DMS53 treated with DMSO at 0.1 percent for 48 hours (cell line): ENCODE measurements around the gene DIRAS3.

Source experiments
- DNase-seq: peaks from one replicate; lab custom pipeline; 2025; ENCODE audit not compliant: unreplicated experiment; lab: John Stamatoyannopoulos, UW

The DIRAS3 gene

GRCh38 chr1:68049941-68050878 is at the start of gene DIRAS3:
Gene DIRAS3, minus strand, starts transcription at chr1:68050627. Its CDS starts 3,330 bp downstream, at chr1:68047297.
- DNase-seq: no peak

- DNase-seq: no peak
These were observed 43.3 kb upstream of the DIRAS3 start for GRCh38 chr1:68093737-68094136.

GRCh38 chr1:68087184-68087583 is 36.8 kb upstream of the DIRAS3 start:
- no peak for DNase-seq

- DNase-seq: no peak
These were observed 35.3 kb upstream of the DIRAS3 start for GRCh38 chr1:68085752-68086151.

- DNase-seq: no peak
These were observed 33.3 kb upstream of the DIRAS3 start for GRCh38 chr1:68083686-68084085.

GRCh38 chr1:68081775-68082283 is 31.4 kb upstream of the DIRAS3 start:
- DNase-seq: no peak

GRCh38 chr1:68078647-68079046 is 28.2 kb upstream of the DIRAS3 start:
- no peak for DNase-seq

- DNase-seq: no peak
These were observed 24.0 kb upstream of the DIRAS3 start for GRCh38 chr1:68074472-68074871.

GRCh38 chr1:68065766-68066165 is 15.3 kb upstream of the DIRAS3 start:
- no peak for DNase-seq

GRCh38 chr1:68058053-68058452 is 7.6 kb upstream of the DIRAS3 start:
- DNase-seq: peak; percentile 32

GRCh38 chr1:68057564-68057963 is 7.1 kb upstream of the DIRAS3 start:
- no peak for DNase-seq

- DNase-seq: no peak
These were observed 6.6 kb upstream of the DIRAS3 start for GRCh38 chr1:68057050-68057449.

- no peak for DNase-seq
These were observed 1.0 kb upstream of the DIRAS3 start for GRCh38 chr1:68051475-68051874.

- DNase-seq: no peak
These were observed 2.8 kb downstream of the DIRAS3 start for GRCh38 chr1:68047659-68048026.

GRCh38 chr1:68046885-68047658 is 3.4 kb downstream of the DIRAS3 start:
- no peak for DNase-seq

- DNase-seq: no peak
These were observed 4.0 kb downstream of the DIRAS3 start for GRCh38 chr1:68046423-68046822.

GRCh38 chr1:68045511-68046180 is 4.8 kb downstream of the DIRAS3 start:
- no peak for DNase-seq

- no peak for DNase-seq
These were observed 6.9 kb downstream of the DIRAS3 start for GRCh38 chr1:68043443-68044090.

GRCh38 chr1:68036946-68037345 is 13.5 kb downstream of the DIRAS3 start:
- DNase-seq: no peak

GRCh38 chr1:68029444-68029843 is 21.0 kb downstream of the DIRAS3 start:
- no peak for DNase-seq

- no peak for DNase-seq
These were observed 21.9 kb downstream of the DIRAS3 start for GRCh38 chr1:68028566-68028965.
